ENCODE data around the gene ARL2BP. TPM values are rescaled to one million over a fixed set of nuclear protein-coding genes. Genes with fewer than 3 reads are reported as not detected.
A peak's percentile ranks its signal among the peaks of the same experiment; 100 is the strongest.

The ARL2BP gene
- total and polyA plus RNA-seq, 4 donors, result 13.4 to 33.6 (median 19.2) TPM

DNA sequence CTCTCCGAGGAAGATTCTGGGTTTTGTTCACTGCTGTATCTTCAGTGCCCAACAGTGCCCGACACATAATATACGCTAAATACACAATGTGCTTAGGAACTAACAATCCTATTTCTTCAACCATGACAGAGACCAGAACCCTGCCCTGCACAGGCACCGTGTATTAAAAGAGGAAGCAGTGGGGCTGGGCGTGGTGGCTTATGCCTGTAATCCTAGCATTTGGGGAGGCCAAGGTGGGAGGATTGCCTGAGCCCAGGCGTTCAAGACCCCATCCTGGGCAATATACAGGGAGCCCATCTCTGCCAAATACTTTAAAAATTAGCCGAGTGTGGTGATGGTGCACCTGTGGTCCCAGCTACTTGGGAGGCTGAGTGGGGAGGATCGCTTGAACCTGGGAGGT, 19.3 kb downstream of the ARL2BP start (continued):
- TF ChIP-seq, protein P1, sequence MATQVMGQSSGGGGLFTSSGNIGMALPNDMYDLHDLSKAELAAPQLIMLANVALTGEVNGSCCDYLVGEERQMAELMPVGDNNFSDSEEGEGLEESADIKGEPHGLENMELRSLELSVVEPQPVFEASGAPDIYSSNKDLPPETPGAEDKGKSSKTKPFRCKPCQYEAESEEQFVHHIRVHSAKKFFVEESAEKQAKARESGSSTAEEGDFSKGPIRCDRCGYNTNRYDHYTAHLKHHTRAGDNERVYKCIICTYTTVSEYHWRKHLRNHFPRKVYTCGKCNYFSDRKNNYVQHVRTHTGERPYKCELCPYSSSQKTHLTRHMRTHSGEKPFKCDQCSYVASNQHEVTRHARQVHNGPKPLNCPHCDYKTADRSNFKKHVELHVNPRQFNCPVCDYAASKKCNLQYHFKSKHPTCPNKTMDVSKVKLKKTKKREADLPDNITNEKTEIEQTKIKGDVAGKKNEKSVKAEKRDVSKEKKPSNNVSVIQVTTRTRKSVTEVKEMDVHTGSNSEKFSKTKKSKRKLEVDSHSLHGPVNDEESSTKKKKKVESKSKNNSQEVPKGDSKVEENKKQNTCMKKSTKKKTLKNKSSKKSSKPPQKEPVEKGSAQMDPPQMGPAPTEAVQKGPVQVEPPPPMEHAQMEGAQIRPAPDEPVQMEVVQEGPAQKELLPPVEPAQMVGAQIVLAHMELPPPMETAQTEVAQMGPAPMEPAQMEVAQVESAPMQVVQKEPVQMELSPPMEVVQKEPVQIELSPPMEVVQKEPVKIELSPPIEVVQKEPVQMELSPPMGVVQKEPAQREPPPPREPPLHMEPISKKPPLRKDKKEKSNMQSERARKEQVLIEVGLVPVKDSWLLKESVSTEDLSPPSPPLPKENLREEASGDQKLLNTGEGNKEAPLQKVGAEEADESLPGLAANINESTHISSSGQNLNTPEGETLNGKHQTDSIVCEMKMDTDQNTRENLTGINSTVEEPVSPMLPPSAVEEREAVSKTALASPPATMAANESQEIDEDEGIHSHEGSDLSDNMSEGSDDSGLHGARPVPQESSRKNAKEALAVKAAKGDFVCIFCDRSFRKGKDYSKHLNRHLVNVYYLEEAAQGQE (IDR thresholded peaks at IDR 0.05), result no peak
- no peak for TF ChIP-seq NR2F2 (IDR thresholded peaks at IDR 0.05)
- TF ChIP-seq HNF4G (IDR thresholded peaks at IDR 0.05), result no peak
- TF ChIP-seq GABPA (IDR thresholded peaks at IDR 0.05 in 1 of 2, conservative IDR thresholded peaks at IDR 0.05 in 1 of 2), result no peak
- TF ChIP-seq, protein P2, sequence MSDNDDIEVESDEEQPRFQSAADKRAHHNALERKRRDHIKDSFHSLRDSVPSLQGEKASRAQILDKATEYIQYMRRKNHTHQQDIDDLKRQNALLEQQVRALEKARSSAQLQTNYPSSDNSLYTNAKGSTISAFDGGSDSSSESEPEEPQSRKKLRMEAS (IDR thresholded peaks at IDR 0.05), result no peak
- no peak for TF ChIP-seq JUND (IDR thresholded peaks at IDR 0.05)
- no peak for TF ChIP-seq YY1 (IDR thresholded peaks at IDR 0.05)

DNA sequence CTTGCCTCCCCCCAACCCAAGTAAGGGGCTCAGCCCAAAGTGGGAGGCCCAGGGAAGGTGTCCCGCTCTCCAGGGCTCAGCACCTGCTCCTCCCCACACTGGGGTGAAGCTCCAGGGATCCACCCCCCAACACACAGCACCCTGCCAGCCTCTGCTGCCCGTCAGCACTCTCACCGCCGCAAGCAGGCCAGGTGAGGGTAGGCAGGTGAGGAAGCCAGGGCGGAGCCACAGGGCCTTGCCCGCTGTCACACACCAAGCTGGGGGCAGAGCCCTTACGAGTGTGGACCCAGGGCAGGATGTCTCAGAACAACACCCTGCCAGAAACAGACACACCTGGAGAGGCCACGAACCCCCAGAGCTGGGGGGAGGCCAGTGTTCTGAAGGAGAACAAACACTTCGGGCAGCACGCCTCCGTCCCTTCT, 19.9 kb downstream of the ARL2BP start:
- Histone ChIP-seq H3K27ac (ENCODE audit: low read depth in 1 of 2, low read length in 2 of 2) (no peak overlapping the region), H3K36me3 (ENCODE audit: control insufficient read depth in 4 of 4, insufficient read depth in 3 of 4, low read depth in 1 of 4, low read length in 3 of 4) (no peaks in the 10 kb centered on the region), H3K9ac (ENCODE audit: low read depth in 1 of 2, low read length in 2 of 2) (no peak overlapping the region), H3K27me3 (ENCODE audit: control insufficient read depth in 4 of 4, insufficient read depth in 4 of 4, low read length in 3 of 4) (no peaks in the 10 kb centered on the region), H3K4me3 (ENCODE audit: low read depth in 1 of 3, low read length in 3 of 3) (no peak overlapping the region), H3K9me3 (ENCODE audit: control insufficient read depth in 4 of 4, low read length in 3 of 4) (no peaks in the 10 kb centered on the region), H3K4me1 (ENCODE audit: control insufficient read depth in 4 of 4, insufficient read depth in 4 of 4, low read length in 3 of 4) (peaks cover 0 to 4% (median 0%) of the 10 kb centered on the region in 4 donors)
- WGBS, result 88% methylated on average over 11 of the region's 11 CpGs
- no peak for TF ChIP-seq FOXA2 (IDR thresholded peaks at IDR 0.05)
- no peak for DNase-seq (ENCODE audit: low spot score)

DNA sequence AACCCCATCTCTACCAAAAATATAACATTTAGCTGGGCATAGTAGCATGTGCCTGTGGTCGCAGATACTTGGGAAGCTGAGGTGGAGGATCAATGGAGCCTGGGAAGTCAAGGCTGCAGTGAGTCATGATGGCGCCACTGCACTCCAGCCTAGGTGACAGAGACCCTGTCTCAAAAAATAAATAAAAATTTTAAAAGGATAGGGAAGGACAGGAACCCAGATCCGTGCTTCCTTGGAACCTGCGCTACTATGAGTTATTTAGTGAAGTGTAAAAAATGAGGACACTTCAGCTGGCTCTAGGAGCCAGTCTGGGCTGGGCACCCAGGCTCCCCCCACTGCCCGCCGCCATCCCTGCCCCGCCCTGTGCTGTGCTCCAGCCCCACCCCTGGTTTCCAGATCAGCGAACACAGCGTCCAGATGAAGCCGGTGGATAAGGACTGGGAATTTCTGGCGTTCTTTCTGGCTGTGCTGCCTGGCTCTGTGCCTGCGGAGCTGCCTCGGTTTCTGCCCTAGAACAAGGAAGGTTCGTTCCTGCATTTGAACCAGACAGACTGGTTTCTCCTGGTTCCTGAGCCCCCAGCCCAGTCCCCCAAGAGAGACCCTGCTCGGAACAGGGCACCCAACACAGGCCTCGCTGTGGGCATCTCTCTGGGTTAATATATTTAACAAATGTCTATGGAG, 20.9 kb downstream of the ARL2BP start:
- DNase-seq (ENCODE audit: low spot score), result peak; percentile 73
- TF ChIP-seq FOXA2 (IDR thresholded peaks at IDR 0.05) (no peak), SP1 (IDR thresholded peaks at IDR 0.05) (peak; percentile 18), RAD21 (IDR thresholded peaks at IDR 0.05) (no peak)
- TF ChIP-seq, protein P3, sequence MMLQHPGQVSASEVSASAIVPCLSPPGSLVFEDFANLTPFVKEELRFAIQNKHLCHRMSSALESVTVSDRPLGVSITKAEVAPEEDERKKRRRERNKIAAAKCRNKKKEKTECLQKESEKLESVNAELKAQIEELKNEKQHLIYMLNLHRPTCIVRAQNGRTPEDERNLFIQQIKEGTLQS (IDR thresholded peaks at IDR 0.05), result no peak
- no peaks in the 10 kb centered on the region for H3K36me3 ChIP-seq (ENCODE audit: control insufficient read depth in 4 of 4, insufficient read depth in 3 of 4, low read depth in 1 of 4, low read length in 3 of 4)
- H3K9ac ChIP-seq (ENCODE audit: low read depth in 1 of 2, low read length in 2 of 2), result no peak overlapping the region
- H3K4me3 ChIP-seq (ENCODE audit: low read depth in 1 of 3, low read length in 3 of 3), result no peak overlapping the region
- no peaks in the 10 kb centered on the region for H3K9me3 ChIP-seq (ENCODE audit: control insufficient read depth in 4 of 4, low read length in 3 of 4)
- no peaks in the 10 kb centered on the region for H3K27me3 ChIP-seq (ENCODE audit: control insufficient read depth in 4 of 4, insufficient read depth in 4 of 4, low read length in 3 of 4)
- peaks cover 0 to 4% (median 0%) of the 10 kb centered on the region in 4 donors for H3K4me1 ChIP-seq (ENCODE audit: control insufficient read depth in 4 of 4, insufficient read depth in 4 of 4, low read length in 3 of 4)
- WGBS, result 82% methylated on average over 16 of the region's 16 CpGs
- no peak overlapping the region for H3K27ac ChIP-seq (ENCODE audit: low read depth in 1 of 2, low read length in 2 of 2)
